ENCODE data around the gene MARCHF10.

DNA sequence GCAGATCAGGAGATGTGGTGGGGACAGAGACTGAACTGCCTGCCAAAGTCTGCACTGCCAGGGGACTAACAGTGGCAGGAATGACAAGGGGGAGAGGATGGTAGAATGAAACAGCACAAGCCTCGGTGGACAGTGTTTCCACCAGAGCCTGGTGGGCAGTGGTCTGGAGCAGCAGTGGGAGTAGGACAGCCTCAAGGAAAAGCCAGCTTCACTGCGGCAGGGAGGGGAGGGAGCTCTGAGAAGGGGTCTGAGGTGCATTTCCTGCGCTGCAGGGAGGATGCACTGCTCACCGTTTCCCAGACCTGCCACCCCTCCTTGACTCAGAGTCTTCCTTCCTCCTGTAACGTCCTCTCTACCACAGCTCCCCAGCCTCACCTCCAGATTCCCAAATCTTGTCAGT, 33.8 kb downstream of the MARCHF10 start:
- TF ChIP-seq, protein P1, sequence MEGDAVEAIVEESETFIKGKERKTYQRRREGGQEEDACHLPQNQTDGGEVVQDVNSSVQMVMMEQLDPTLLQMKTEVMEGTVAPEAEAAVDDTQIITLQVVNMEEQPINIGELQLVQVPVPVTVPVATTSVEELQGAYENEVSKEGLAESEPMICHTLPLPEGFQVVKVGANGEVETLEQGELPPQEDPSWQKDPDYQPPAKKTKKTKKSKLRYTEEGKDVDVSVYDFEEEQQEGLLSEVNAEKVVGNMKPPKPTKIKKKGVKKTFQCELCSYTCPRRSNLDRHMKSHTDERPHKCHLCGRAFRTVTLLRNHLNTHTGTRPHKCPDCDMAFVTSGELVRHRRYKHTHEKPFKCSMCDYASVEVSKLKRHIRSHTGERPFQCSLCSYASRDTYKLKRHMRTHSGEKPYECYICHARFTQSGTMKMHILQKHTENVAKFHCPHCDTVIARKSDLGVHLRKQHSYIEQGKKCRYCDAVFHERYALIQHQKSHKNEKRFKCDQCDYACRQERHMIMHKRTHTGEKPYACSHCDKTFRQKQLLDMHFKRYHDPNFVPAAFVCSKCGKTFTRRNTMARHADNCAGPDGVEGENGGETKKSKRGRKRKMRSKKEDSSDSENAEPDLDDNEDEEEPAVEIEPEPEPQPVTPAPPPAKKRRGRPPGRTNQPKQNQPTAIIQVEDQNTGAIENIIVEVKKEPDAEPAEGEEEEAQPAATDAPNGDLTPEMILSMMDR (IDR thresholded peaks at IDR 0.05), result no peak
- no peak for TF ChIP-seq EP300 (IDR thresholded peaks at IDR 0.05)
- TF ChIP-seq POLR2AphosphoS5 (IDR thresholded peaks at IDR 0.05), result no peak
